GM12891 (cell line): Measurements from ENCODE around the gene SLC2A8.

Source experiments
- POLR2A ChIP-seq: IDR thresholded peaks from 2 replicates; pipeline ENCODE4 v1.6.1; 2011; ENCODE audit warnings: low read depth, low read length, control low read depth
- POLR2AphosphoS5 ChIP-seq: IDR thresholded peaks from 2 replicates; pipeline ENCODE4 v1.6.1; 2011; ENCODE audit warnings: low read depth, low read length, control low read depth

GRCh38 chr9:127404631-127405030, 7.7 kb downstream of the SLC2A8 start:
- no peak for TF ChIP-seq POLR2A
- no peak for TF ChIP-seq POLR2AphosphoS5
